PC-9 (cell line): ENCODE results near the gene IGSF8.

Experiments
- CTCF ChIP-seq: fragments of 200-600 bp; sonication (generic); conservative IDR thresholded peaks from 2 replicates; pipeline ENCODE4 v1.6.1; 2017; ENCODE audit warnings: mixed run types, antibody characterized with exemption, mild to moderate bottlenecking, moderate library complexity
- EZH2 ChIP-seq: fragments of 200-600 bp; sonication (generic); IDR thresholded peaks from 2 replicates; pipeline ENCODE4 v1.8.0; 2017; ENCODE audit warnings: antibody characterized with exemption, low read depth

- no peak for TF ChIP-seq CTCF
- no peak for TF ChIP-seq EZH2
Observed at GRCh38 chr1:160094291-160094625, 4.2 kb downstream of the IGSF8 start.
